Measurements from ENCODE around the gene RELB.

RELB gene, protein sequence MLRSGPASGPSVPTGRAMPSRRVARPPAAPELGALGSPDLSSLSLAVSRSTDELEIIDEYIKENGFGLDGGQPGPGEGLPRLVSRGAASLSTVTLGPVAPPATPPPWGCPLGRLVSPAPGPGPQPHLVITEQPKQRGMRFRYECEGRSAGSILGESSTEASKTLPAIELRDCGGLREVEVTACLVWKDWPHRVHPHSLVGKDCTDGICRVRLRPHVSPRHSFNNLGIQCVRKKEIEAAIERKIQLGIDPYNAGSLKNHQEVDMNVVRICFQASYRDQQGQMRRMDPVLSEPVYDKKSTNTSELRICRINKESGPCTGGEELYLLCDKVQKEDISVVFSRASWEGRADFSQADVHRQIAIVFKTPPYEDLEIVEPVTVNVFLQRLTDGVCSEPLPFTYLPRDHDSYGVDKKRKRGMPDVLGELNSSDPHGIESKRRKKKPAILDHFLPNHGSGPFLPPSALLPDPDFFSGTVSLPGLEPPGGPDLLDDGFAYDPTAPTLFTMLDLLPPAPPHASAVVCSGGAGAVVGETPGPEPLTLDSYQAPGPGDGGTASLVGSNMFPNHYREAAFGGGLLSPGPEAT

DNA sequence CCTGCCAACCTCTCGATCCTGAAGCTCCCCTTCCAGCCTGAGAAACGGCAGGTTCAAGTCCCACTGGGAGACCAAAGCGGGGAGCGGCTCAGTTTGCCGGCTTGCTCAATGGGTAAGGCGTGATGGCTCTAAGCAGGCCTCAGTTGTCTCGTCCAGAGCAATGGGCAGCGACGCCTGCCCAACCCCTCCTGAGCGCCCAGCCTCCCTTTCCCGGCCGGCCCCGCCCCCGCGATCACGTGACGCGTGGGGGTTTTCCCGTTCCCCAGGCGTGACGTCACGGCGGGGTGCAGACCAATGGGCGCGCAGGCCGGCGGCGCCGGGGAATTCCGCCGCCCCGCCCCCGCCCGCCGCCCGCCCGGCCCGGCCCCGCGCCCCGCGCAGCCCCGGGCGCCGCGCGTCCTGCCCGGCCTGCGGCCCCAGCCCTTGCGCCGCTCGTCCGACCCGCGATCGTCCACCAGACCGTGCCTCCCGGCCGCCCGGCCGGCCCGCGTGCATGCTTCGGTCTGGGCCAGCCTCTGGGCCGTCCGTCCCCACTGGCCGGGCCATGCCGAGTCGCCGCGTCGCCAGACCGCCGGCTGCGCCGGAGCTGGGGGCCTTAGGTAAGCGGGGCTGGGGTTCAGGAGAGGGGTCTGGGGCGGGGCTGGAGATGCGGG is at the start of gene RELB:
Gene RELB (plus strand): TSS at position 378 of the 653 bp plus-strand sequence. CDS start 116 bp downstream, at position 494.
- H3K4me1 ChIP-seq (ENCODE audit: control insufficient read depth, insufficient read depth, low read length): no peaks in the 10 kb centered on the region
- no peaks in the 10 kb centered on the region for H3K36me3 ChIP-seq (ENCODE audit: control insufficient read depth, insufficient read depth, low read length)
- no peaks in the 10 kb centered on the region for H3K9me3 ChIP-seq (ENCODE audit: control insufficient read depth, insufficient read depth, low read length)
- H3K9ac ChIP-seq (ENCODE audit: low read depth, low read length): peak within 1 kb of the TSS; percentile 65
- H3K4me3 ChIP-seq (ENCODE audit: low read depth, low read length): peak within 1 kb of the TSS; percentile 72
- H3K27me3 ChIP-seq (ENCODE audit: control insufficient read depth, insufficient read depth, low read length): no peaks in the 10 kb centered on the region

GRCh38 chr19:44954278-44954648 is 47.0 kb upstream of the RELB start:
- H3K4me1 ChIP-seq (ENCODE audit: control insufficient read depth, insufficient read depth, low read length): peaks cover 4% of the 10 kb centered on the region
- peak overlapping the region; percentile 99 for H3K9ac ChIP-seq (ENCODE audit: low read depth, low read length)
- H3K36me3 ChIP-seq (ENCODE audit: control insufficient read depth, insufficient read depth, low read length): peaks cover 2% of the 10 kb centered on the region
- no peaks in the 10 kb centered on the region for H3K27me3 ChIP-seq (ENCODE audit: control insufficient read depth, insufficient read depth, low read length)
- peak overlapping the region; percentile 94 for H3K4me3 ChIP-seq (ENCODE audit: low read depth, low read length)
- no peaks in the 10 kb centered on the region for H3K9me3 ChIP-seq (ENCODE audit: control insufficient read depth, insufficient read depth, low read length)

DNA sequence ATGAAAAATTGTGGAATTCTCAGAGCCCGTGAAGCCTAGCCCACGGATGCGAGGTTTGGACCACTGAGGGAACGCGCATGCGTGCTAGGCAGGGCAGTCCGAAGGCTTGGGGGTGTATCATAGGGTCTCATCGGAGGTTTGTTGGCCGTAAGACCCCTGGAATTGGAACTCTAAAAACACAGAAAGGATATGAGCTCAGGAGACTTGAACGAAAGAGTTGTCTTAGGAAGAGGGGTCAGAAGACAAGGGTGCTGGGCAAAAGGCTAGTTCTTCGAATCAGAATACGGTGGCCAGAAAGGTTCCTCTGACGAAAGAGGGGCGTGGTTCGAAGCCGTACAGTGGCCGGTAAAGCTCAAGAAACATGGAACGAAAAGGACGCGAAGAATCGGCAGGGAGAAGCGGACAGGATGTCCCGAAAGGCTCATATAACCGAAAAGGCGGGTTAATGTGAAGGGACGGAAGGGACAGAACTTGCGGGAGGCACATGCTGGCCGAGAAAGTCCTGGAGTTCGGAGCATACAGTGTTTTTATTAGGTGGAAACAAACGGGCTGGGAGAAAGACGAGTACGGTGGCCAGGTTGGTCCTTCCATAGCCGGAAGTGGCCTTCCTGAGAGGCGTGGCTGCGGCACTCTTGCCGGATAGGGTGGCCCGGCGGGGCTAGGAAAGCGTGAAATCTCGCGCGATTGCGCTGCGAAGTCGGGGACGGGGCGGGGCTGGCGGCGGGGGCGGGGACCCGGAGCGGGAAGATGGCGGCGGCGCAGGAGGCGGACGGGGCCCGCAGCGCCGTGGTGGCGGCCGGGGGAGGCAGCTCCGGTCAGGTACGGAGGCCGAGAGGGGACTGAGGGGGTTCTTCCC is 46.4 kb upstream of the RELB start, which contains the start of gene CLPTM1:
Gene CLPTM1 (plus strand): TSS at position 732 of the 856 bp plus-strand sequence. CDS start 16 bp downstream, at position 748.
- Histone ChIP-seq H3K9ac (ENCODE audit: low read depth, low read length) (peak within 1 kb of the TSS; percentile 99), H3K4me1 (ENCODE audit: control insufficient read depth, insufficient read depth, low read length) (peaks cover 4% of the 10 kb centered on the region), H3K27me3 (ENCODE audit: control insufficient read depth, insufficient read depth, low read length) (no peaks in the 10 kb centered on the region), H3K4me3 (ENCODE audit: low read depth, low read length) (peak within 1 kb of the TSS; percentile 94), H3K9me3 (ENCODE audit: control insufficient read depth, insufficient read depth, low read length) (no peaks in the 10 kb centered on the region), H3K36me3 (ENCODE audit: control insufficient read depth, insufficient read depth, low read length) (peaks cover 6% of the 10 kb centered on the region)

GRCh38 chr19:44955505-44956439 is 45.5 kb upstream of the RELB start:
- H3K27me3 ChIP-seq (ENCODE audit: control insufficient read depth, insufficient read depth, low read length): no peaks in the 10 kb centered on the region
- peak overlapping the region; percentile 94 for H3K9ac ChIP-seq (ENCODE audit: low read depth, low read length)
- peaks cover 4% of the 10 kb centered on the region for H3K4me1 ChIP-seq (ENCODE audit: control insufficient read depth, insufficient read depth, low read length)
- H3K4me3 ChIP-seq (ENCODE audit: low read depth, low read length): peak overlapping the region; percentile 94
- H3K9me3 ChIP-seq (ENCODE audit: control insufficient read depth, insufficient read depth, low read length): no peaks in the 10 kb centered on the region
- H3K36me3 ChIP-seq (ENCODE audit: control insufficient read depth, insufficient read depth, low read length): peaks cover 6% of the 10 kb centered on the region

- no peaks in the 10 kb centered on the region for H3K9me3 ChIP-seq (ENCODE audit: control insufficient read depth, insufficient read depth, low read length)
- H3K9ac ChIP-seq (ENCODE audit: low read depth, low read length): no peak overlapping the region
- no peaks in the 10 kb centered on the region for H3K27me3 ChIP-seq (ENCODE audit: control insufficient read depth, insufficient read depth, low read length)
- H3K36me3 ChIP-seq (ENCODE audit: control insufficient read depth, insufficient read depth, low read length): peaks cover 9% of the 10 kb centered on the region
- H3K4me1 ChIP-seq (ENCODE audit: control insufficient read depth, insufficient read depth, low read length): peaks cover 4% of the 10 kb centered on the region
- H3K4me3 ChIP-seq (ENCODE audit: low read depth, low read length): no peak overlapping the region
Observed at GRCh38 chr19:44957526-44957925, 43.7 kb upstream of the RELB start.

DNA sequence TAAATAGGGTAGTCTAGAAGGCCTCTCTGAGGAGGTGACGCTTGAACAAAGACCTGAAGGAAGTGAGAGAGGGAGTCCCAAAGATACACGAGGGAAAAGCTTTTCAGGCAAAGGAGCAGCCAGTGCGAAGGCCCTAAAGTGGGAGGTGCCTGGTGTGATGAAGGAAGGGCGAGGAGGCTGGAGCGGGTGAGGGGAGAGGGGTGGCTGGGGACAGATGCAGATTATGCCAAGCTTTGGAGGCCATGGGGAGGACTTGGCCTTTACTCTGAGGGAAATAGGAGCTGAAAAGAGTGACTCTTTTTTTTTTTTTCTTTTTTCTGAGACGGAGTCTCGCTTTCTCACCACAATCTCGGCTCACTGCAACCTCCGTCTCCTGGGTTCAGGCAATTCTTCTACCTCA is 43.2 kb upstream of the RELB start:
- Histone ChIP-seq H3K9me3 (ENCODE audit: control insufficient read depth, insufficient read depth, low read length) (no peaks in the 10 kb centered on the region), H3K27me3 (ENCODE audit: control insufficient read depth, insufficient read depth, low read length) (no peaks in the 10 kb centered on the region), H3K4me3 (ENCODE audit: low read depth, low read length) (no peak overlapping the region), H3K4me1 (ENCODE audit: control insufficient read depth, insufficient read depth, low read length) (peaks cover 4% of the 10 kb centered on the region), H3K9ac (ENCODE audit: low read depth, low read length) (no peak overlapping the region), H3K36me3 (ENCODE audit: control insufficient read depth, insufficient read depth, low read length) (peaks cover 9% of the 10 kb centered on the region)

GRCh38 chr19:44959691-44960090 is 41.6 kb upstream of the RELB start:
- Histone ChIP-seq H3K36me3 (ENCODE audit: control insufficient read depth, insufficient read depth, low read length) (peaks cover 9% of the 10 kb centered on the region), H3K4me3 (ENCODE audit: low read depth, low read length) (no peak overlapping the region), H3K9ac (ENCODE audit: low read depth, low read length) (no peak overlapping the region)

DNA sequence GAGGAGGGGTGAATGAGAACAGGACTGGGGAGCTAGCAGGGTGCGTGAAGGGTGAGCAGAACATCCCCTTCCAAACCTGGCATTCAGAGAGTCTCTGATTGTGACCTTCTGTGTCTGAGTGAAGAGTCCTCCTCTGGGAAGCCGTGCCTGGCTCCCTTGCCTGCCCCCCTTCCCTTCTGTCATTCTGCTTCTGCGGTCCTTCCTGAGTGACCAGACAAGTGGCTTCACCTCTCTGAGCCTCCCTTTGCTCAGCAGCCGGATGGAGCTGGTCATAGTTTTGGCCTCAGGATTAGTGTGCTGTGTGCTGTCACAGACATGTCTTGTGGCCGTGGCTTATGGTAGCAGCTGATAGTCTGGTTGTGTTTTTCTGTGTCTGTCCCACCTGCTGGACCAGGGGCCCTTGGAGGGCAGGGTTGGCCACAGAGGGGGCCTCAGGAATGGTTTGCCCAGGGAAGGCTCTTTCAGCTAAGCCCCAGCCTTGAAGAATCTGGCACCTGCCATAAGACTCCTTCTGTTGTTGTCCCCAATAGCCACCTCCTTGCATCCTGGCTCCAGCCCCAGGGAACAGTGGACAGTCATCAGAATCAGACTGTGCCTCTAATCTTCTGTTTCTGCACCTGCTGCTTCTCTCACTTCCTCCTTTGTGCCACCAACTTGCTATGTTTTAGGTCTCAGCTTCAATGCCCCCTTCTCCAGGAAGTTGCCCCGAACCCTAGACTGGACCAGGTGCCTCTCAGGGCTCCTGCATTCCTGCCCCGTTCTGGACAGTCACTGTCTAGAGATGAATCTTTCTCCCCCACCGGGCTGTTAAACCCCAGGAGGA is 40.1 kb upstream of the RELB start:
- Histone ChIP-seq H3K4me3 (ENCODE audit: low read depth, low read length) (no peak overlapping the region), H3K9ac (ENCODE audit: low read depth, low read length) (no peak overlapping the region), H3K4me1 (ENCODE audit: control insufficient read depth, insufficient read depth, low read length) (peaks cover 2% of the 10 kb centered on the region), H3K36me3 (ENCODE audit: control insufficient read depth, insufficient read depth, low read length) (peaks cover 7% of the 10 kb centered on the region), H3K27me3 (ENCODE audit: control insufficient read depth, insufficient read depth, low read length) (no peaks in the 10 kb centered on the region), H3K9me3 (ENCODE audit: control insufficient read depth, insufficient read depth, low read length) (no peaks in the 10 kb centered on the region)

More at GRCh38 chr19:44959691-44960090, 41.6 kb upstream of the RELB start:
- no peaks in the 10 kb centered on the region for H3K9me3 ChIP-seq (ENCODE audit: control insufficient read depth, insufficient read depth, low read length)
- H3K27me3 ChIP-seq (ENCODE audit: control insufficient read depth, insufficient read depth, low read length): no peaks in the 10 kb centered on the region
- peaks cover 4% of the 10 kb centered on the region for H3K4me1 ChIP-seq (ENCODE audit: control insufficient read depth, insufficient read depth, low read length)

DNA sequence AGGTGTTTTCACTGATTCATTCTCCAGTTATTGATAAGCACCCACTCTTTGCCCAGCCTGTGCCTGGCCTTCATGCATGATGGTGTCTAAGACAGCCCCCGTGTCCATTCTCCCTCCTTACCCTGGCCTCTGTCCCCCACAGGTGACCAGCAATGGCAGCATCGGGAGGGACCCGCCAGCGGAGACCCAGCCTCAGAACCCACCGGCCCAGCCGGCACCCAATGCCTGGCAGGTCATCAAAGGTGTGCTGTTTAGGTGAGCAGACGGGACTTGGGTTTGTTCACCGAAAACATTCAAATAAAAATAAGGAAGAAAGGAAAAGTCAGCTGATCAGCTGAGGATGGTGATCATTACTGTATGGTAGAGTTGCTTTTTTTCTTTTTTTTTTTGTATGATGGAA is 39.4 kb upstream of the RELB start:
- Histone ChIP-seq H3K36me3 (ENCODE audit: control insufficient read depth, insufficient read depth, low read length) (peaks cover 7% of the 10 kb centered on the region), H3K4me3 (ENCODE audit: low read depth, low read length) (no peak overlapping the region), H3K4me1 (ENCODE audit: control insufficient read depth, insufficient read depth, low read length) (no peaks in the 10 kb centered on the region), H3K9ac (ENCODE audit: low read depth, low read length) (no peak overlapping the region), H3K9me3 (ENCODE audit: control insufficient read depth, insufficient read depth, low read length) (no peaks in the 10 kb centered on the region), H3K27me3 (ENCODE audit: control insufficient read depth, insufficient read depth, low read length) (no peaks in the 10 kb centered on the region)

- Histone ChIP-seq H3K9ac (ENCODE audit: low read depth, low read length) (no peak overlapping the region), H3K27me3 (ENCODE audit: control insufficient read depth, insufficient read depth, low read length) (no peaks in the 10 kb centered on the region), H3K4me3 (ENCODE audit: low read depth, low read length) (no peak overlapping the region), H3K9me3 (ENCODE audit: control insufficient read depth, insufficient read depth, low read length) (no peaks in the 10 kb centered on the region), H3K36me3 (ENCODE audit: control insufficient read depth, insufficient read depth, low read length) (peaks cover 10% of the 10 kb centered on the region), H3K4me1 (ENCODE audit: control insufficient read depth, insufficient read depth, low read length) (no peaks in the 10 kb centered on the region)
Observed at GRCh38 chr19:44968118-44968517, 33.1 kb upstream of the RELB start.
